GM12878 (cell line): ENCODE results near the gene PPIP5K2. TPM values are rescaled to one million over a fixed set of nuclear protein-coding genes. Genes with fewer than 3 reads are reported as not detected.

ENCODE experiments used
- ATAC-seq: fragments of 200-7000 bp; cut with Tn5 transposase; 3 replicates; pipeline ENCODE4 v1.9.1; 2020; ENCODE audit warnings: mild to moderate bottlenecking, moderate library complexity
- BruUV-seq: library from RNA; stranded (reverse); fragments of 400-500 nt; replicated peaks from 2 replicates; lab custom pipeline; 2021; lab: Mats Ljungman, UMichigan
- CTCF ChIA-PET: fragments of 300-600 bp; sonication (Branson Sonifier 250); formaldehyde crosslinking; extraction: SDS; loops from one replicate; lab custom pipeline; 2021; ENCODE audit warnings: inconsistent platforms; lab: Yijun Ruan, JAX
- POLR2A ChIA-PET: fragments of 350-600 bp; formaldehyde crosslinking; extraction: SDS; loops from one replicate; lab custom pipeline; 2021; ENCODE audit warnings: inconsistent platforms; lab: Charles Lee
- RAD21 ChIA-PET: fragments of 300-600 bp; sonication (Branson Sonifier 250); formaldehyde crosslinking; loops from one replicate; lab custom pipeline; 2023; ENCODE audit warnings: antibody characterized with exemption; ENCODE audit not compliant: unreplicated experiment; lab: Charles Lee
- SMC1A ChIA-PET: fragments of 300-600 bp; sonication (Branson Sonifier 250); formaldehyde crosslinking; loops from one replicate; lab custom pipeline; 2023; ENCODE audit not compliant: unreplicated experiment, uncharacterized antibody; lab: Charles Lee
- DNase-seq: peaks from one replicate; pipeline ENCODE4 v3.0.0-alpha.2; 2011; ENCODE audit warnings: low read depth, low spot score
- FAIRE-seq: peaks from 3 replicates; lab custom pipeline; 2011; peaks lifted over from hg19 to GRCh38; lab: Jason Lieb, UNC
- H2AFZ ChIP-seq: 2 replicates; pipeline ENCODE4 v1.6.0; 2011; ENCODE audit warnings: low read depth, low read length, control low read depth; ENCODE audit not compliant: control insufficient read depth
- H3K27ac ChIP-seq: 2 replicates; pipeline ENCODE4 v1.5.1; 2011; ENCODE audit warnings: control low read depth; ENCODE audit not compliant: control insufficient read depth, insufficient read depth
- H3K27me3 ChIP-seq, 2 experiments: replicated peaks in 1 of 2; 2 replicates each; pipeline versions ENCODE4 v1.6.0 to v1.6.1; 2011; ENCODE audit warnings: low read length in 1 of 2; ENCODE audit not compliant: control insufficient read depth in 2 of 2, insufficient read depth in 2 of 2
- H3K36me3 ChIP-seq, 2 experiments: 2 replicates each; pipeline ENCODE4 v1.5.1; 2011; ENCODE audit warnings: low read length in 1 of 2; ENCODE audit not compliant: control insufficient read depth in 2 of 2, insufficient read depth in 2 of 2
- H3K4me1 ChIP-seq: 2 replicates; pipeline ENCODE4 v1.6.1; 2011; ENCODE audit warnings: mild to moderate bottlenecking, low read length, moderate library complexity, mixed read lengths; ENCODE audit not compliant: control insufficient read depth, insufficient read depth
- H3K4me2 ChIP-seq: 2 replicates; pipeline ENCODE4 v1.6.0; 2011; ENCODE audit warnings: control low read depth; ENCODE audit not compliant: control insufficient read depth, insufficient read depth
- H3K4me3 ChIP-seq: fragments of 200-600 bp; sonication (generic); 2 replicates; pipeline ENCODE4 v1.5.1; 2016
- H3K79me2 ChIP-seq: 2 replicates; pipeline ENCODE4 v1.6.0; 2011; ENCODE audit warnings: low read length; ENCODE audit not compliant: control insufficient read depth, insufficient read depth
- H3K9ac ChIP-seq: 2 replicates; pipeline ENCODE4 v1.8.0; 2011; ENCODE audit warnings: low read length, control low read depth, mixed read lengths; ENCODE audit not compliant: control insufficient read depth, insufficient read depth
- H3K9me3 ChIP-seq: replicated peaks from 3 replicates; pipeline ENCODE4 v1.5.1; 2011; ENCODE audit warnings: mild to moderate bottlenecking, low read length; ENCODE audit not compliant: control insufficient read depth, insufficient read depth
- H4K20me1 ChIP-seq: 2 replicates; pipeline ENCODE4 v1.6.0; 2011; ENCODE audit not compliant: control insufficient read depth, insufficient read depth
- ATF2 ChIP-seq: IDR thresholded peaks from 2 replicates; pipeline ENCODE4 v1.6.1; 2012; ENCODE audit warnings: low read length, inconsistent platforms
- ATF7 ChIP-seq: fragments of 450-650 bp; IDR thresholded peaks from 2 replicates; pipeline ENCODE4 v1.6.1; 2016; ENCODE audit warnings: low read depth, mild to moderate bottlenecking
- BHLHE40 ChIP-seq, 2 experiments: fragments of 450-650 bp in 1 of 2; IDR thresholded peaks; 2 replicates each; pipeline ENCODE4 v1.6.1; 2011 to 2017; ENCODE audit warnings: low read depth in 2 of 2, borderline replicate concordance in 1 of 2, improper control_type of control experiment in 1 of 2, low read length in 1 of 2, mild to moderate bottlenecking in 1 of 2
- BMI1 ChIP-seq: fragments of 450-650 bp; IDR thresholded peaks from 2 replicates; pipeline ENCODE4 v1.6.1; 2016; ENCODE audit warnings: mild to moderate bottlenecking, moderate library complexity, borderline replicate concordance
- BRCA1 ChIP-seq: IDR thresholded peaks from 2 replicates; pipeline ENCODE4 v1.6.1; 2011; ENCODE audit warnings: low read depth, low read length, improper control_type of control experiment
- CBFB ChIP-seq: IDR thresholded peaks from 2 replicates; pipeline ENCODE4 v1.6.1; 2016; ENCODE audit warnings: antibody characterized with exemption, low read depth
- CBX5 ChIP-seq: sonication (generic); IDR thresholded peaks from 2 replicates; pipeline ENCODE4 v1.6.1; 2016; ENCODE audit warnings: low read depth, moderate library complexity, mild to moderate bottlenecking, inconsistent platforms
- CREB1 ChIP-seq: IDR thresholded peaks from 2 replicates; pipeline ENCODE4 v1.6.1; 2012; ENCODE audit warnings: low read depth, mild to moderate bottlenecking, inconsistent platforms
- ELK1 ChIP-seq: IDR thresholded peaks from 2 replicates; pipeline ENCODE4 v1.6.1; 2012; ENCODE audit warnings: low read depth, low read length, improper control_type of control experiment
- FOXM1 ChIP-seq: IDR thresholded peaks from 2 replicates; pipeline ENCODE4 v1.6.1; 2012; ENCODE audit warnings: low read depth, mild to moderate bottlenecking, inconsistent platforms, low read length, moderate library complexity
- HDGF ChIP-seq: fragments of 450-650 bp; IDR thresholded peaks from 2 replicates; pipeline ENCODE4 v1.6.1; 2016; ENCODE audit warnings: antibody characterized with exemption
- HSF1 ChIP-seq: fragments of 150-350 bp; IDR thresholded peaks from 2 replicates; pipeline ENCODE4 v1.6.1; 2014; ENCODE audit warnings: mild to moderate bottlenecking, low read depth, low read length
- JUNB ChIP-seq: IDR thresholded peaks from 2 replicates; pipeline ENCODE4 v1.6.1; 2016; ENCODE audit warnings: antibody characterized with exemption, mild to moderate bottlenecking
- MEF2A ChIP-seq: IDR thresholded peaks from 2 replicates; pipeline ENCODE4 v1.6.1; 2011; ENCODE audit warnings: low read depth, mild to moderate bottlenecking, low read length, moderate library complexity; ENCODE audit not compliant: insufficient read depth
- MTA3 ChIP-seq: IDR thresholded peaks from 2 replicates; pipeline ENCODE4 v1.6.1; 2012; ENCODE audit warnings: low read length, inconsistent platforms, borderline replicate concordance
- PKNOX1 ChIP-seq: fragments of 450-650 bp; IDR thresholded peaks from 2 replicates; pipeline ENCODE4 v1.6.1; 2016; ENCODE audit warnings: mild to moderate bottlenecking
- SIN3A ChIP-seq: IDR thresholded peaks from 2 replicates; pipeline ENCODE4 v1.6.1; 2012; ENCODE audit warnings: low read depth, low read length, improper control_type of control experiment
- ZNF384 ChIP-seq: IDR thresholded peaks from 2 replicates; pipeline ENCODE4 v1.6.1; 2012; ENCODE audit warnings: low read depth, mild to moderate bottlenecking, low read length, improper control_type of control experiment, borderline replicate concordance
- ZNF622 ChIP-seq: fragments of 450-650 bp; IDR thresholded peaks from 2 replicates; pipeline ENCODE4 v1.6.1; 2017; ENCODE audit warnings: mild to moderate bottlenecking, inconsistent platforms
- ZZZ3 ChIP-seq: IDR thresholded peaks from 2 replicates; pipeline ENCODE4 v1.6.1; 2011; ENCODE audit warnings: low read depth; ENCODE audit not compliant: control insufficient read depth, insufficient read length
- in situ Hi-C: fragments of 300-500 bp; cut with MboI; formaldehyde crosslinking; loops from 9 replicates; pipeline ENCODE4 v1.14.3; 2018; ENCODE audit warnings: mixed read lengths
- intact Hi-C: fragments of 100-400 bp; cut with micrococcal nuclease; formaldehyde crosslinking; loops from one replicate; pipeline ENCODE4 v1.14.2; 2022; ENCODE audit not compliant: unreplicated experiment
- polyA plus RNA-seq, 11 experiments: library from polyadenylated mRNA; depleted of rRNA in 4 of 11; unstranded in 6 of 11; stranded (reverse) in 5 of 11; fragments of >200 nt; fragmentation: Nextera tagmentation in 4 of 11; fragmentation: Illumina TruSeq in 1 of 11; extraction: Ambion mirVana in 4 of 11; extraction: Trizol in 1 of 11; gene quantifications; 1 replicate in 1 of 11; 2 replicates in 10 of 11; pipeline versions ENCODE4 v1.2.1 to v1.2.3, GENCODE V29; 2011 to 2016; ENCODE audit warnings: inconsistent platforms in 2 of 11, missing spikeins in 2 of 11, low read depth in 1 of 11
- total RNA-seq, 4 experiments: library from RNA; depleted of rRNA in 3 of 4; stranded (reverse); fragments of >200 nt in 3 of 4; fragmentation: Illumina TruSeq in 1 of 4; extraction: Trizol in 1 of 4; gene quantifications; 2 replicates each; pipeline versions ENCODE4 v1.2.1 to v1.2.3, GENCODE V29; 2013 to 2021

PPIP5K2 gene
- total and polyA plus RNA-seq, 10 of the 15 experiments (the other 5 are each of a cell fraction or from before 2014, with no cell fraction given) = 27.7 to 87.3 (median 58.6) TPM

GRCh38 chr5:103128202-103128601, 8.1 kb downstream of the PPIP5K2 start:
- Histone ChIP-seq H3K4me3 (no peak overlapping the region), H3K4me2 (no peak overlapping the region), H3K9ac (no peak overlapping the region), H4K20me1 (no peaks in the 10 kb centered on the region), H3K27ac (no peak overlapping the region), H3K9me3 (no peaks in the 10 kb centered on the region; the same call in 2 of the 3 replicates), H2AFZ (no peak overlapping the region), H3K79me2 (peaks cover 11% of the 10 kb centered on the region), H3K36me3 (no peaks in the 10 kb centered on the region), H3K27me3 (no peaks in the 10 kb centered on the region), H3K4me1 (no peaks in the 10 kb centered on the region)
- no peak for DNase-seq
- ATAC-seq = no peak
- TF ChIP-seq HDGF (no peak), CREB1 (no peak), FOXM1 (no peak), BRCA1 (no peak), JUNB (no peak), ZNF384 (no peak), ATF2 (no peak), BMI1 (no peak), CBX5 (no peak), HSF1 (no peak), PKNOX1 (no peak), BHLHE40 (IDR thresholded peaks at IDR 0.05; ENCODE audit: borderline replicate concordance in 1 of 2, low read depth in 2 of 2, low read length in 1 of 2) (no peak), SIN3A (no peak), ELK1 (no peak), ATF7 (no peak), ZNF622 (no peak), MEF2A (no peak), ZZZ3 (no peak), MTA3 (no peak), CBFB (no peak)
- SMC1A ChIA-PET = interaction anchor here (0.8 to 1.7 kb wide), 4 partner anchors 8 to 537 kb away, joined by 3 to 13 read pairs (median 4); partner anchors contain the start of genes GIN1 and PPIP5K2
- RAD21 ChIA-PET = interaction anchor here (1.1 kb wide), 1 partner anchor 19 kb away, joined by 4 read pairs; no protein-coding TSS in a partner anchor
- FAIRE-seq = no peak
- POLR2A ChIA-PET = interaction anchor here (0.5 to 1.5 kb wide), 2 partner anchors 8 to 346 kb away, joined by 4 to 5 read pairs; partner anchors contain the start of genes GIN1 and PPIP5K2
- no TSS peak for BruUV-seq
- CTCF ChIA-PET = interaction anchor here (0.9 to 2.9 kb wide), 4 partner anchors 11 to 447 kb away, joined by 5 to 24 read pairs (median 6); no protein-coding TSS in a partner anchor
- intact Hi-C loops = no loop called here
- in situ Hi-C loops = loop anchor here (10.0 kb wide), 1 partner anchor 373 kb away; the partner anchor contains the start of gene PAM
